WI38 (cell line): ENCODE results near the gene MAPT.

ENCODE experiments used
- H3K4me3 ChIP-seq: 2 replicates; pipeline ENCODE4 v1.5.1; 2011; ENCODE audit warnings: low read depth, mild to moderate bottlenecking, control low read depth, low read length
- TF ChIP-seq, protein P1 (sequence below): IDR thresholded peaks from 2 replicates; pipeline ENCODE4 v1.5.1; 2012; ENCODE audit warnings: low read depth, mild to moderate bottlenecking, control low read depth, low read length

The MAPT gene

DNA sequence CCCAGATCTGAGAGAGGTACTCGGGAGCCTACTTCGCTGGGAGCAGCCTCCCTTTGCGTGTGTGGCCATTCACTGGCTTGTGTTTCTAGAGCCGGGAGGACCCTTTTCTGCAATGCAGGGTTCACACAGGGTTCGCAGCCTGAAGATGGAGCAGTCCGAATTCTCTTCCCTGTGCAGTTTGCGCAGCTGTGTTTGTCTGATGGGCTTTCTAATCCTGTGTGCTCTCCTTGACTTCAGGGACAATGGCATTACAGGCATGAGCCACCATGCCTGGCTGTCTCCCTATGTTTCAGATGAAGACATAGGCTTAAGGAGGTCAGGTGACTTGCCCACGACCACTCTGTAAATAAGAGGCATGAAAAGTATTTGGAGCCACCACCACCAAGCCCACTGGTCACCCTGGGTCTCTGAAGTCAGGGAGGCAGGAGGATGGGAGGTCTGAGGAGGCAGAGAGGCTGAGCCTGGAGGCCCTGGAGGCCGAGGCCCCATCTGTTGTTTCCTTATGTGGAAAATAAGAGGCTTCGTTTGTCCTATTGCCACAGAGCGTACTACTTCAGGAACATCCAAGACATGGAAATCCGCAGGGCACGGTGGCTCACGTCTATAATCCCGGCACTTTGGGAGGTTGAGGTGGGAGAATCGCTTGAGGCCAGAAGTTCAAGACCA lies 99.7 kb downstream of the MAPT start:
- TF ChIP-seq, protein P1, sequence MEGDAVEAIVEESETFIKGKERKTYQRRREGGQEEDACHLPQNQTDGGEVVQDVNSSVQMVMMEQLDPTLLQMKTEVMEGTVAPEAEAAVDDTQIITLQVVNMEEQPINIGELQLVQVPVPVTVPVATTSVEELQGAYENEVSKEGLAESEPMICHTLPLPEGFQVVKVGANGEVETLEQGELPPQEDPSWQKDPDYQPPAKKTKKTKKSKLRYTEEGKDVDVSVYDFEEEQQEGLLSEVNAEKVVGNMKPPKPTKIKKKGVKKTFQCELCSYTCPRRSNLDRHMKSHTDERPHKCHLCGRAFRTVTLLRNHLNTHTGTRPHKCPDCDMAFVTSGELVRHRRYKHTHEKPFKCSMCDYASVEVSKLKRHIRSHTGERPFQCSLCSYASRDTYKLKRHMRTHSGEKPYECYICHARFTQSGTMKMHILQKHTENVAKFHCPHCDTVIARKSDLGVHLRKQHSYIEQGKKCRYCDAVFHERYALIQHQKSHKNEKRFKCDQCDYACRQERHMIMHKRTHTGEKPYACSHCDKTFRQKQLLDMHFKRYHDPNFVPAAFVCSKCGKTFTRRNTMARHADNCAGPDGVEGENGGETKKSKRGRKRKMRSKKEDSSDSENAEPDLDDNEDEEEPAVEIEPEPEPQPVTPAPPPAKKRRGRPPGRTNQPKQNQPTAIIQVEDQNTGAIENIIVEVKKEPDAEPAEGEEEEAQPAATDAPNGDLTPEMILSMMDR: no peak

DNA sequence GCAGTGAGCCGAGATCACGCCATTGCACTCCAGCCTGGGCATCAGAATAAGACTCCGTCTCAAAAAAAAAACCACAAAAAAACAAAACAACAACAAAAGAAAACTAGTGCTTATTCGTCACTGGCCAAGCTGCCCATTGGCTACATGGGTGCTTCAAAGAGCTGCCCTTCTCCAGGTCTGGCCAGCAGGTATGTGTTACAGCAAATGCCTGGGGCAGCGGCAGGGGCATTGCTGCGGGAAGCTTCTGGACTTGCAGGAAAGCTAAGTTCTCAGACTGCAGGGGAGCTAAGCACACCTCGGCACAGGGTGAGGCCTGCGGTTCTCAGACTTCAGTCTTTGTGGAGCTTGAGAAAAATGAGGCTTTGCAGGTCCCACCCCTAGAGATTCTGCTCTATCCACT lies 100.6 kb downstream of the MAPT start:
- TF ChIP-seq, protein P1: no peak

More for the DNA sequence above, 99.7 kb downstream of the MAPT start:
- H3K4me3 ChIP-seq: no peak overlapping the region

GRCh38 chr17:45995627-45996270 lies 101.4 kb downstream of the MAPT start:
- H3K4me3 ChIP-seq: no peak overlapping the region
- TF ChIP-seq, protein P1: no peak

More for the DNA sequence above, 100.6 kb downstream of the MAPT start:
- H3K4me3 ChIP-seq: no peak overlapping the region

GRCh38 chr17:45996282-45996937 lies 102.1 kb downstream of the MAPT start:
- TF ChIP-seq, protein P1: no peak
- H3K4me3 ChIP-seq: no peak overlapping the region

DNA sequence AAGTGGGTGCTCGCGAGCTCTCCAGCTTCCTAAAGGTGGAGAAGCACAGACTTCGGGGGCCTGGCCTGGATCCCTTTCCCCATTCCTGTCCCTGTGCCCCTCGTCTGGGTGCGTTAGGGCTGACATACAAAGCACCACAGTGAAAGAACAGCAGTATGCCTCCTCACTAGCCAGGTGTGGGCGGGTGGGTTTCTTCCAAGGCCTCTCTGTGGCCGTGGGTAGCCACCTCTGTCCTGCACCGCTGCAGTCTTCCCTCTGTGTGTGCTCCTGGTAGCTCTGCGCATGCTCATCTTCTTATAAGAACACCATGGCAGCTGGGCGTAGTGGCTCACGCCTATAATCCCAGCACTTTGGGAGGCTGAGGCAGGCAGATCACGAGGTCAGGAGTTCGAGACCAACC lies 102.8 kb downstream of the MAPT start:
- H3K4me3 ChIP-seq: no peak overlapping the region
- TF ChIP-seq, protein P1: no peak

DNA sequence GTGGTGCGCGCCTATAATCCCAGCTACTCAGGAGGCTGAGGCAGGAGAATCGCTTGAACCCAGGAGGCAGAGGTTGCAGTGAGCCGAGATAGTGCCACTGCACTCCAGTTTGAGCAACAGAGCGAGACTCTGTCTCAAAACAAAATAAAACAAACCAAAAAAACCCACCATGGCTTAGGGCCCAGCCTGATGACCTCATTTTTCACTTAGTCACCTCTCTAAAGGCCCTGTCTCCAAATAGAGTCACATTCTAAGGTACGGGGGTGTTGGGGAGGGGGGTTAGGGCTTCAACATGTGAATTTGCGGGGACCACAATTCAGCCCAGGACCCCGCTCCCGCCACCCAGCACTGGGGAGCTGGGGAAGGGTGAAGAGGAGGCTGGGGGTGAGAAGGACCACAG lies 103.3 kb downstream of the MAPT start:
- no peak overlapping the region for H3K4me3 ChIP-seq
- TF ChIP-seq, protein P1: no peak
